Thoracic aorta (tissue), 2 donors: ENCODE results near the gene RGS19. TPM values are rescaled to one million over a fixed set of nuclear protein-coding genes. Genes with fewer than 3 reads are reported as not detected.

Source experiments
- ATAC-seq: fragments of 150-250 bp; one replicate; pipeline ENCODE4 v1.8.0; 2017; ENCODE audit warnings: low read depth; ENCODE audit not compliant: insufficient number of reproducible peaks, low FRiP score
- DNase-seq: peaks from one replicate; pipeline ENCODE4 v3.0.0-alpha.2; 2020; ENCODE audit warnings: low spot score
- H3K27ac ChIP-seq, 2 donors: fragments of 200-600 bp; sonication (generic); 1 replicate in 1 of 2; 2 replicates in 1 of 2; pipeline ENCODE4 v1.5.1; 2016; ENCODE audit warnings: mild to moderate bottlenecking in 2 of 2, moderate library complexity in 2 of 2
- H3K27me3 ChIP-seq: fragments of 200-600 bp; sonication (generic); replicated peaks from 2 replicates; pipeline ENCODE4 v1.6.0; 2016; ENCODE audit warnings: mild to moderate bottlenecking; ENCODE audit not compliant: insufficient read depth
- H3K36me3 ChIP-seq: fragments of 200-600 bp; sonication (generic); one replicate; pipeline ENCODE4 v1.5.1; 2016
- H3K4me1 ChIP-seq, 2 donors: fragments of 200-600 bp; sonication (generic); 1 replicate in 1 of 2; 2 replicates in 1 of 2; pipeline versions ENCODE4 v1.5.1 to v1.6.0; 2016; ENCODE audit warnings: low read depth in 2 of 2, mild to moderate bottlenecking in 1 of 2; ENCODE audit not compliant: control insufficient read depth in 1 of 2
- H3K4me3 ChIP-seq: fragments of 200-600 bp; sonication (generic); 2 replicates; pipeline ENCODE4 v1.5.1; 2016; ENCODE audit warnings: mild to moderate bottlenecking
- H3K9me3 ChIP-seq: fragments of 200-600 bp; sonication (generic); 2 replicates; pipeline ENCODE4 v1.5.1; 2016
- CTCF ChIP-seq: fragments of 200-600 bp; sonication (generic); IDR thresholded peaks from one replicate; pipeline ENCODE4 v1.5.1; 2019; ENCODE audit warnings: antibody characterized with exemption
- total RNA-seq, 2 donors: library from RNA; depleted of rRNA; stranded (reverse); fragments of >200 nt; gene quantifications; one replicate each; pipeline versions ENCODE4 v1.1.0 to v1.2.3, GENCODE V29; 2016

The RGS19 gene
- total RNA-seq, 2 donors from 2014 or later = 20.6 to 41.2 TPM

DNA sequence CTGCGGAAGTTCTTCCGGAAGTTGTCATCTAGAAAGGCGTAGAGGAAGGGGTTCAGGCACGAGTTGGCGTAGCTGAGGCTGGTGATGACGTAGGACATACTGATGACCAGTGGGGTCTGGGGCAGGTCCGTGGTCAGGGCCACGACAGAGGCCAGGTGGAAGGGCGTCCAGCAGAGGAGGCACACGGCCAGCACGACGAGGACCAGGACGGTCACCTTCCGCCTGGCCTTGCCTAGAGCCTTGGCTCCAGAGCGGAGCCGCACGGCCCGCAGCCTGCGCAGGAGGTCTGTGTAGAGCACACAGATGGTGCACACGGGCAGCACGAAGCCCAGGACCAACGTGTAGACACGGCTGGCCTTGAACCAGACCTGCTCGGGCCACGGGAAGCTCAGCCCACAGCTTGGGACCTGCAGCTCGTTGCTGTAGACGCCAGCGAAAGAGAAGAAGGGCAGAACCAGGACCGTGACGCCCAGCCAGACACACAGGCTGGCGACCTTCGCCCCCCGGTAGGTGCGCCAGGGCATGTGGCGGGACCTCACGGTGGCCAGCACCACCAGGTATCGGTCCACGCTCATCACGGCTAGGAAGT is 26.6 kb upstream of the RGS19 start:
- ATAC-seq (no peak), DNase-seq (no peak)
- no peaks in the 10 kb centered on the region for H3K36me3 ChIP-seq
- H3K4me3 ChIP-seq = no peak overlapping the region
- no peaks in the 10 kb centered on the region for H3K4me1 ChIP-seq
- no peaks in the 10 kb centered on the region for H3K27me3 ChIP-seq
- no peaks in the 10 kb centered on the region for H3K9me3 ChIP-seq
- no peak for TF ChIP-seq CTCF
- no peak overlapping the region for H3K27ac ChIP-seq

- no peaks in the 10 kb centered on the region for H3K27me3 ChIP-seq
- no peaks in the 10 kb centered on the region for H3K36me3 ChIP-seq
- H3K27ac ChIP-seq = no peak overlapping the region
- H3K9me3 ChIP-seq = no peaks in the 10 kb centered on the region
- H3K4me1 ChIP-seq = no peaks in the 10 kb centered on the region
- DNase-seq = no peak
- H3K4me3 ChIP-seq = no peak overlapping the region
- TF ChIP-seq CTCF = no peak
- no peak for ATAC-seq
Measured at GRCh38 chr20:64104667-64105451, 25.5 kb upstream of the RGS19 start.

GRCh38 chr20:64103871-64104666 is 24.8 kb upstream of the RGS19 start:
- H3K36me3 ChIP-seq = no peaks in the 10 kb centered on the region
- no peaks in the 10 kb centered on the region for H3K9me3 ChIP-seq
- no peak overlapping the region for H3K4me3 ChIP-seq
- DNase-seq (no peak), ATAC-seq (no peak)
- H3K27me3 ChIP-seq = no peaks in the 10 kb centered on the region
- no peak for TF ChIP-seq CTCF
- H3K27ac ChIP-seq = no peak overlapping the region
- H3K4me1 ChIP-seq = no peaks in the 10 kb centered on the region

- Histone ChIP-seq H3K4me1 (no peaks in the 10 kb centered on the region), H3K36me3 (no peaks in the 10 kb centered on the region), H3K4me3 (no peak overlapping the region), H3K9me3 (no peaks in the 10 kb centered on the region), H3K27ac (no peak overlapping the region), H3K27me3 (no peaks in the 10 kb centered on the region)
- DNase-seq (no peak), ATAC-seq (no peak)
- no peak for TF ChIP-seq CTCF
Measured at GRCh38 chr20:64102647-64103354, 23.5 kb upstream of the RGS19 start.
